Thyroid gland (tissue), 4 donors: ENCODE measurements around the gene IER5L.

Experiments used
- POLR2A ChIP-seq, 2 donors: fragments of 450-650 bp; IDR thresholded peaks; one replicate each; pipeline ENCODE4 v1.6.1; 2017; ENCODE audit warnings: antibody characterized with exemption in 2 of 2, mild to moderate bottlenecking in 2 of 2, moderate library complexity in 1 of 2
- TF ChIP-seq, protein P1 (sequence below), 6 experiments: fragments of 200-600 bp in 3 of 6; fragments of 450-650 bp in 3 of 6; sonication (generic) in 3 of 6; IDR thresholded peaks; one replicate each; pipeline ENCODE4 v1.5.1; 2016 to 2019; ENCODE audit warnings: antibody characterized with exemption in 6 of 6, mild to moderate bottlenecking in 2 of 6, inconsistent platforms in 1 of 6, moderate library complexity in 1 of 6

DNA sequence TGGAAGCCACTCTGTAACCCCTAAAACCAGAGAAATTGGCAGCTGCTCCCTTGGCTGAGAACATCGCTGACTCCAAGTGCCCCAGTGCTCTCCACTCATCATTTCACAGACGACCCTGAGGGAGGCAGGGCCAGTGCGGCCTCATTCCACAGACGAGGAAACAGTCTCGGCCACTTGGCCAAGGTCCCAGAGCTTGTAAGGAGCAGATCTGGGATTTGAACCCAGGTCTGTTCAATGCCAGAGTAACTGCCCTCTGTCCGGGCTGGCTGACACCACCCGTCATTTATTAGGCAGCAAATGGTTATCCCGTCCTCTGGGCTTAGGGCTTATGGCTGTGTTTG lies 19.9 kb upstream of the IER5L start:
- TF ChIP-seq POLR2A (IDR thresholded peaks at IDR 0.05), result no peak
- TF ChIP-seq, protein P1, sequence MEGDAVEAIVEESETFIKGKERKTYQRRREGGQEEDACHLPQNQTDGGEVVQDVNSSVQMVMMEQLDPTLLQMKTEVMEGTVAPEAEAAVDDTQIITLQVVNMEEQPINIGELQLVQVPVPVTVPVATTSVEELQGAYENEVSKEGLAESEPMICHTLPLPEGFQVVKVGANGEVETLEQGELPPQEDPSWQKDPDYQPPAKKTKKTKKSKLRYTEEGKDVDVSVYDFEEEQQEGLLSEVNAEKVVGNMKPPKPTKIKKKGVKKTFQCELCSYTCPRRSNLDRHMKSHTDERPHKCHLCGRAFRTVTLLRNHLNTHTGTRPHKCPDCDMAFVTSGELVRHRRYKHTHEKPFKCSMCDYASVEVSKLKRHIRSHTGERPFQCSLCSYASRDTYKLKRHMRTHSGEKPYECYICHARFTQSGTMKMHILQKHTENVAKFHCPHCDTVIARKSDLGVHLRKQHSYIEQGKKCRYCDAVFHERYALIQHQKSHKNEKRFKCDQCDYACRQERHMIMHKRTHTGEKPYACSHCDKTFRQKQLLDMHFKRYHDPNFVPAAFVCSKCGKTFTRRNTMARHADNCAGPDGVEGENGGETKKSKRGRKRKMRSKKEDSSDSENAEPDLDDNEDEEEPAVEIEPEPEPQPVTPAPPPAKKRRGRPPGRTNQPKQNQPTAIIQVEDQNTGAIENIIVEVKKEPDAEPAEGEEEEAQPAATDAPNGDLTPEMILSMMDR (IDR thresholded peaks at IDR 0.05), result no peak
